Cardiac fibroblast (primary cell): Measurements from ENCODE around the gene FGF12.

Source experiments
- DNase-seq, 2 donors: peaks; one replicate each; pipeline versions ENCODE4 v3.0.0 to v3.0.0-alpha.2; 2010; ENCODE audit warnings: low read depth in 2 of 2
- H3K4me3 ChIP-seq, 2 donors: replicated peaks in 1 of 2; 1 replicate in 1 of 2; 2 replicates in 1 of 2; pipeline ENCODE4 v1.5.1; 2011; ENCODE audit warnings: low read depth in 2 of 2, low read length in 2 of 2, mild to moderate bottlenecking in 2 of 2, moderate library complexity in 1 of 2
- TF ChIP-seq, protein P1 (sequence below): IDR thresholded peaks from one replicate; pipeline ENCODE4 v1.5.1; 2011; ENCODE audit warnings: low read depth, mild to moderate bottlenecking, low read length, inconsistent platforms

FGF12 gene

DNA sequence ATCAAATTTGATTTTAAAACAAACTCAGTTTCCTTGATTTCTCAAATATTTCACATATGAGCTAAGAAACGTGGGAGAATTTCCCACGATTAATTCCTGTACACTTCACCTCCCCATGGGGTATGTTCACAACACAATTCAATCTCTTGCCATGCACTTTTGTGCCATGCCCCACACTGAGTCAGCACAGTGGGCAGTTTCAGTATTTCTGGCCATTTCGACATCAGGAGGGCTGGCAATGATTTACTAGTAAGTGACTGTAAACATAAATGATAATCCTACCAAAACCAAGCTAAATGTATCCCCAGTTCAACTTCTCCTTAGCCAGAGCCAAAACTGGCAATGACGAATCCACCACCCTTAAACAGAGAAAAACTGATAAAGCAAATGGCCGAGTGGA lies 293.6 kb downstream of the FGF12 start:
- no peak overlapping the region for H3K4me3 ChIP-seq
- TF ChIP-seq, protein P1, sequence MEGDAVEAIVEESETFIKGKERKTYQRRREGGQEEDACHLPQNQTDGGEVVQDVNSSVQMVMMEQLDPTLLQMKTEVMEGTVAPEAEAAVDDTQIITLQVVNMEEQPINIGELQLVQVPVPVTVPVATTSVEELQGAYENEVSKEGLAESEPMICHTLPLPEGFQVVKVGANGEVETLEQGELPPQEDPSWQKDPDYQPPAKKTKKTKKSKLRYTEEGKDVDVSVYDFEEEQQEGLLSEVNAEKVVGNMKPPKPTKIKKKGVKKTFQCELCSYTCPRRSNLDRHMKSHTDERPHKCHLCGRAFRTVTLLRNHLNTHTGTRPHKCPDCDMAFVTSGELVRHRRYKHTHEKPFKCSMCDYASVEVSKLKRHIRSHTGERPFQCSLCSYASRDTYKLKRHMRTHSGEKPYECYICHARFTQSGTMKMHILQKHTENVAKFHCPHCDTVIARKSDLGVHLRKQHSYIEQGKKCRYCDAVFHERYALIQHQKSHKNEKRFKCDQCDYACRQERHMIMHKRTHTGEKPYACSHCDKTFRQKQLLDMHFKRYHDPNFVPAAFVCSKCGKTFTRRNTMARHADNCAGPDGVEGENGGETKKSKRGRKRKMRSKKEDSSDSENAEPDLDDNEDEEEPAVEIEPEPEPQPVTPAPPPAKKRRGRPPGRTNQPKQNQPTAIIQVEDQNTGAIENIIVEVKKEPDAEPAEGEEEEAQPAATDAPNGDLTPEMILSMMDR = no peak
- no peak for DNase-seq

DNA sequence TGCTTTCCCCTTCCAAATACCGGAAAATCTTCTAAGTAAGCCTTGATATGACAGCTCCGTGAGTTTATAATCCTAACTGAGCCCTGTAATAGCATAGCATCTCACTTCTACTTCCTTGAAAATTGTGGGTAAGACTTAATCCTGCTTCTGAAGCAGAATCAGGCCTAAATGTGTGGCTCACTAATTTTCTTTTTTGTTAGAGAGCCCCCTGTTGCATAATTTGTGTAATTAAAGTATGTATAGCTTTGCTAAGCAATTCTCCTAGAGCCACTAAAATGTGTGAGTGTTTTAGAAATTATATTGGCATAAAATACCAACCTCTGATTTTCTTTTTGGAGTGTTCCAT lies 304.4 kb downstream of the FGF12 start:
- TF ChIP-seq, protein P1 = peak; percentile 12
- H3K4me3 ChIP-seq = no peak overlapping the region
- DNase-seq = peak; percentile 25 to 27

DNA sequence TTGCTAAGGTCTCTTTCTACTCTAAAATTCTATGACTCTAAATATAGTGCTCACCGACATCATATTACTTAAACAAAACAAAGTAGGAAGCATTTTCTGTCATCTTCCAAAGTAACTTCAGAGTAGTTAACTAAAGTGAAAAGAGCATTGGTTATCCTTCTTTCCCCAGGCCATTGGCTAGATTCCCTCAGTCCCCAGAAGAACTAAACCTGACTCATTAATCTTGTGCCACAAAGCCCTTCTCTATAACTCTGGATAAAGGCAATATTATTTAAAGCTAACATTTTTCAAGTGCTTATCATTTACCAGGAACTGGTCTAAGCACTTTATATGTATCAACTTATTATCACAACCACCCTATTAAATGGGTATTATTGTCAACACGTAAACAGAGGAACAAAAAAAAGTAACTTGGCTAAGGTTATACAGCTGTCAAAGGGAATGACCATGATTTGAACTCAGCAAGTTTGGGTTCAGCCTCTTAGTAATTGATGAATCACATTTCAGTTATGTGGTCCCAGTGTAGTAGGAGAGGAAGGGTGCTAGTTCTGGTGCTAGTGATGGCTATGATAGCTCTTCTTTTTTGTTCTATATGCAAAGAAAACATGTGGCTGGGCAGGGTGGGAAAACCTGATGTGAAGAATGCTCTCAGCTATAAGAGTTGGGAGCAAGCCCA lies 304.9 kb downstream of the FGF12 start:
- no peak overlapping the region for H3K4me3 ChIP-seq
- TF ChIP-seq, protein P1 = no peak
- DNase-seq = peak in 1 of 2 donors; percentile 49

DNA sequence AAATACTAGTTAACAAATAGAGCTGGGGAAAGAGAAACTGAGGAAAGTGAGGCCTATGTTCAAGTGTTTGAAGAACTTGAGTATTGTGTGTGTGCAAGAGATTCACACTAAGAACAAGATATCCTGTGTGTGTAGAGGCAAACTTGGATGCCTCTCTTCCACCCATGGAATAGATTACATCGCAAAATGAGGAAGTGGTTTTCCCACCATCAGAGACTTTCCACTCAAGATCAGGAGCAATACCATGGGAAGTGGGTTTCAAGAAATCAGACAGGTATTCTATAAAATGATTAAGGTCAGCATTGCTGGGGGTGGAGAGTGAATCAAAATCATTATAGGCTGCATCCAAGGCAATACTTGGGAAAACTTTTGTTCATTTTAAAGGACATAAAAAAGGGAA lies 308.0 kb downstream of the FGF12 start:
- TF ChIP-seq, protein P1 = no peak
- DNase-seq = no peak
- H3K4me3 ChIP-seq = no peak overlapping the region

DNA sequence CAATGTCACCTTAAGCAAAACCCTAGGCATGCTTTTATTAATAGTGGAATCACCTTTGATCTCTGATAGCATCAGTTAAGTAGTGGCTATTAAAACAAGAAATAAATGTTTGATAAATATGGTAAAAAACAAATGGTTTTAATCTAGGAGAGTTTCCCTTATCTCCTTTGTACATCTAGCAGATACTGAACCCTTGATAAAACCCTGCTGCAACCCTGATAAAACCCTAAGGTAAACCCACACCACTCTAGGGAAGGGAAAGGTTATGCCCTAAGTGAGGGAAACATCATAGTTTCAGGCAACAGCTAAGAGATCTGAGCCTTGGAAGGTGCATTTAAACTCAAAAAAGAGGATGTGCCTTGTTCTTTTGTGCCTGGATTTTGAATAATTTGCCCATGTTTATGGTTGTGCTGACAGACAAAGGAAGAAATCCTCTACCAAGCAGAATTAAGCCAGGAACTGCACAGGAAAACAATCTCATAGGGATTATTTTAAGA lies 309.7 kb downstream of the FGF12 start:
- no peak overlapping the region for H3K4me3 ChIP-seq
- no peak for DNase-seq
- TF ChIP-seq, protein P1 = no peak

DNA sequence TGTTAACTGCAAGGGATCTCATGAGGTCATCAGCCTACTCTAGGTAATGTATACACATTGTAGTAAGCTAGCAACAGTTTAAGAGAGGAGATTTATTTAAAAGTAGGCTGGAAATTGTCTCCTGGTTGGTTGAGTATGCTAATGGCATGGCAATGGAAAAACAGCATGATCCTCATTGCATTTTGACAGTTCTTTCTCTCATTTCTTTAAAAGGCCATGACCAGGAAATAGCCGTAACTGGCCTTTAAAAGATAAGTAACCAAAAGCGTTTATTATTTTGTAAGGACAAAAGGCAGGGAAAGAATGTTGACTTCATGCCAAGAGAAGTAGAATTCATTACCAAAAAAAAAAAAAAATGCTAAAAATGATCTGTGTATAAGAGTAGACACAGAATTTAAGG lies 310.3 kb downstream of the FGF12 start:
- TF ChIP-seq, protein P1 = no peak

DNA sequence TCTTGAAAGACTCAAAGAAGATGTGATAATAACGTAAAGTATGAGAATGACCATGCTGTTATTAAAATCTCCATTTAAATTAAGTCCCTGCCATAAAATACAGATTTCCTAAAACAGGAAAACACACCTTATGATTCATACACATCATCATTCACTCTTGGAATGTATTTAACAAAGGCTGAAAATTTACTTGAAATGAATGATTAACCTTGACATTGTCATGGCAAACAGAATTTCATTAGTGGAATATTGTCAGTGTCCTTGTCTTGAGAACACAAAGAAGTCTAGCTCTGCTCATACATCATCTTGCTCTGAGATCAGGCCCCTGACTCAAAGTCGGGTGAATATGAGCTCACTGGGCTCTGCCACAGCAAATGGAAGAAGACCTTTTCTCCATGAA lies 313.9 kb downstream of the FGF12 start:
- TF ChIP-seq, protein P1 = no peak
- DNase-seq = peak in 1 of 2 donors; percentile 24
- no peak overlapping the region for H3K4me3 ChIP-seq

More for the DNA sequence above, 310.3 kb downstream of the FGF12 start:
- DNase-seq = peak in 1 of 2 donors; percentile 36
- H3K4me3 ChIP-seq = no peak overlapping the region
